Chondrocyte (in vitro differentiated cells): Measurements from ENCODE around the gene AK5. TPM values are rescaled to one million over a fixed set of nuclear protein-coding genes. Genes with fewer than 3 reads are reported as not detected.

Experiments
- DNase-seq: peaks from one replicate; pipeline ENCODE4 v3.0.0; 2021; ENCODE audit warnings: mixed read lengths, low spot score
- H3K27ac Mint-ChIP-seq: one replicate; pipeline ENCODE4 v1.8.0; 2021; ENCODE audit warnings: mild to moderate bottlenecking, moderate library complexity, mixed read lengths; ENCODE audit not compliant: unreplicated experiment
- H3K27me3 Mint-ChIP-seq: 2 replicates; pipeline ENCODE4 v1.8.0; 2021; ENCODE audit warnings: low read depth, mixed read lengths
- H3K36me3 Mint-ChIP-seq: 2 replicates; pipeline ENCODE4 v1.8.0; 2021; ENCODE audit warnings: low read depth, mixed read lengths
- H3K4me1 Mint-ChIP-seq: 2 replicates; pipeline ENCODE4 v1.8.0; 2021; ENCODE audit warnings: low read depth, mild to moderate bottlenecking, mixed read lengths
- H3K4me3 Mint-ChIP-seq: one replicate; pipeline ENCODE4 v1.8.0; 2021; ENCODE audit warnings: mild to moderate bottlenecking, moderate library complexity, mixed read lengths; ENCODE audit not compliant: unreplicated experiment
- H3K9me3 Mint-ChIP-seq: 2 replicates; pipeline ENCODE4 v1.8.0; 2021; ENCODE audit warnings: low read depth, mixed read lengths
- CTCF ChIP-seq: fragments of 200-600 bp; sonication (generic); IDR thresholded peaks from 2 replicates; pipeline ENCODE4 v1.5.0; 2021; ENCODE audit warnings: antibody characterized with exemption, mild to moderate bottlenecking, moderate library complexity
- total RNA-seq: library from RNA; stranded (reverse); gene quantifications from 3 replicates; pipeline ENCODE4 v1.2.1, GENCODE V29; 2021

Gene AK5
- total RNA-seq, 1 donor from 2014 or later: 6.2 TPM

- H3K9me3 Mint-ChIP-seq: no peaks in the 10 kb centered on the region
- H3K27me3 Mint-ChIP-seq: no peaks in the 10 kb centered on the region
- peaks cover 4% of the 10 kb centered on the region for H3K4me1 Mint-ChIP-seq
- H3K4me3 Mint-ChIP-seq: no peak overlapping the region
- no peak for TF ChIP-seq CTCF
- H3K36me3 Mint-ChIP-seq: no peaks in the 10 kb centered on the region
- H3K27ac Mint-ChIP-seq: no peak overlapping the region
- no peak for DNase-seq
Observed at GRCh38 chr1:77546890-77547289, 265.1 kb downstream of the AK5 start.

GRCh38 chr1:77548285-77548684 is 266.5 kb downstream of the AK5 start:
- H3K36me3 Mint-ChIP-seq: no peaks in the 10 kb centered on the region
- peaks cover 4% of the 10 kb centered on the region for H3K4me1 Mint-ChIP-seq
- H3K9me3 Mint-ChIP-seq: no peaks in the 10 kb centered on the region
- TF ChIP-seq CTCF: no peak
- no peak for DNase-seq
- no peak overlapping the region for H3K27ac Mint-ChIP-seq
- no peak overlapping the region for H3K4me3 Mint-ChIP-seq
- no peaks in the 10 kb centered on the region for H3K27me3 Mint-ChIP-seq

- H3K36me3 Mint-ChIP-seq: no peaks in the 10 kb centered on the region
- no peak overlapping the region for H3K4me3 Mint-ChIP-seq
- H3K27ac Mint-ChIP-seq: no peak overlapping the region
- DNase-seq: no peak
- no peaks in the 10 kb centered on the region for H3K9me3 Mint-ChIP-seq
- peaks cover 4% of the 10 kb centered on the region for H3K4me1 Mint-ChIP-seq
- no peaks in the 10 kb centered on the region for H3K27me3 Mint-ChIP-seq
- TF ChIP-seq CTCF: no peak
Observed at GRCh38 chr1:77550135-77550534, 268.3 kb downstream of the AK5 start.

GRCh38 chr1:77552626-77553025 is 270.8 kb downstream of the AK5 start:
- Mint-ChIP-seq H3K9me3 (no peaks in the 10 kb centered on the region), H3K36me3 (no peaks in the 10 kb centered on the region), H3K27me3 (no peaks in the 10 kb centered on the region), H3K27ac (no peak overlapping the region), H3K4me1 (no peaks in the 10 kb centered on the region), H3K4me3 (no peak overlapping the region)
- no peak for DNase-seq
- TF ChIP-seq CTCF: no peak

GRCh38 chr1:77553568-77554291 is 271.9 kb downstream of the AK5 start:
- Mint-ChIP-seq H3K36me3 (no peaks in the 10 kb centered on the region), H3K27me3 (no peaks in the 10 kb centered on the region), H3K9me3 (no peaks in the 10 kb centered on the region), H3K27ac (no peak overlapping the region), H3K4me1 (no peaks in the 10 kb centered on the region), H3K4me3 (no peak overlapping the region)
- DNase-seq: no peak
- no peak for TF ChIP-seq CTCF
